Keratinocyte (primary cell): ENCODE data around the gene PNPLA8. TPM values are rescaled to one million over a fixed set of nuclear protein-coding genes. Genes with fewer than 3 reads are reported as not detected.

Experiments
- DNase-seq: peaks from one replicate; pipeline ENCODE4 v3.0.0-alpha.2; 2011; ENCODE audit warnings: low read depth, missing footprints, low spot score
- FAIRE-seq: peaks from 2 replicates; lab custom pipeline; 2011; peaks lifted over from hg19 to GRCh38; lab: Jason Lieb, UNC
- H2AFZ ChIP-seq: 2 replicates; pipeline ENCODE4 v1.6.0; 2012; ENCODE audit warnings: low read length, control low read depth, inconsistent platforms; ENCODE audit not compliant: control insufficient read depth
- H3K27ac ChIP-seq: 2 replicates; pipeline ENCODE4 v1.5.1; 2011; ENCODE audit warnings: low read length; ENCODE audit not compliant: control insufficient read depth, insufficient read depth
- H3K27me3 ChIP-seq: 3 replicates; pipeline ENCODE4 v1.6.0; 2011; ENCODE audit warnings: low read length; ENCODE audit not compliant: control insufficient read depth, insufficient read depth; ENCODE audit errors: extremely low read depth
- H3K36me3 ChIP-seq, 2 experiments: 2 replicates in 1 of 2; 3 replicates in 1 of 2; pipeline ENCODE4 v1.5.1; 2011; ENCODE audit warnings: low read length in 2 of 2, mild to moderate bottlenecking in 1 of 2; ENCODE audit not compliant: control insufficient read depth in 2 of 2, insufficient read depth in 2 of 2; ENCODE audit errors: extremely low read depth in 1 of 2
- H3K4me1 ChIP-seq: 3 replicates; pipeline ENCODE4 v1.5.1; 2011; ENCODE audit warnings: low read length; ENCODE audit not compliant: control insufficient read depth, insufficient read depth; ENCODE audit errors: extremely low read depth
- H3K4me2 ChIP-seq: 3 replicates; pipeline ENCODE4 v1.6.0; 2011; ENCODE audit warnings: low read depth, low read length; ENCODE audit not compliant: control insufficient read depth, insufficient read depth; ENCODE audit errors: extremely low read depth
- H3K4me3 ChIP-seq, 3 experiments: fragments of 200-600 bp in 1 of 3; sonication (generic) in 1 of 3; 2 replicates in 2 of 3; 3 replicates in 1 of 3; pipeline ENCODE4 v1.5.1; 2011 to 2016; ENCODE audit warnings: low read length in 3 of 3, mild to moderate bottlenecking in 3 of 3, control low read depth in 2 of 3, inconsistent platforms in 1 of 3, low read depth in 1 of 3, mixed read lengths in 1 of 3, mixed run types in 1 of 3, moderate library complexity in 1 of 3; ENCODE audit not compliant: control insufficient read depth in 2 of 3, insufficient read depth in 2 of 3; ENCODE audit errors: extremely low read depth in 1 of 3
- H3K79me2 ChIP-seq: 2 replicates; pipeline ENCODE4 v1.6.0; 2012; ENCODE audit warnings: low read length; ENCODE audit not compliant: control insufficient read depth, insufficient read depth
- H3K9ac ChIP-seq: 3 replicates; pipeline ENCODE4 v1.6.0; 2011; ENCODE audit warnings: low read length; ENCODE audit not compliant: control insufficient read depth, insufficient read depth; ENCODE audit errors: extremely low read depth
- H3K9me1 ChIP-seq: 3 replicates; pipeline ENCODE4 v1.6.0; 2011; ENCODE audit warnings: low read length; ENCODE audit not compliant: control insufficient read depth, insufficient read depth; ENCODE audit errors: extremely low read depth
- H3K9me3 ChIP-seq: 2 replicates; pipeline ENCODE4 v1.5.1; 2012; ENCODE audit warnings: low read depth, low read length; ENCODE audit not compliant: control insufficient read depth
- H4K20me1 ChIP-seq: 3 replicates; pipeline ENCODE4 v1.6.0; 2011; ENCODE audit warnings: low read length; ENCODE audit not compliant: control insufficient read depth, insufficient read depth; ENCODE audit errors: extremely low read depth
- CTCF ChIP-seq, 3 experiments: IDR thresholded peaks in 1 of 3; conservative IDR thresholded peaks in 1 of 3; optimal IDR thresholded peaks in 1 of 3; 2 replicates in 2 of 3; 3 replicates in 1 of 3; pipeline versions ENCODE3 to v1.5.1; 2011; ENCODE audit warnings: low read length in 3 of 3, mild to moderate bottlenecking in 3 of 3, moderate library complexity in 2 of 3, control low read depth in 1 of 3, inconsistent platforms in 1 of 3; ENCODE audit not compliant: insufficient read depth in 2 of 3; ENCODE audit errors: extremely low read depth in 1 of 3
- EZH2 ChIP-seq: IDR thresholded peaks from one replicate; pipeline ENCODE4 v1.6.1; 2012; ENCODE audit warnings: inconsistent platforms, mild to moderate bottlenecking, low read length, moderate library complexity
- dilution Hi-C: fragments of 300-500 bp; cut with MboI; formaldehyde crosslinking; loops from one replicate; pipeline ENCODE4 v1.7.0; 2020; ENCODE audit warnings: low sequenced_read_pairs; ENCODE audit not compliant: extremely low pct_ligation_motif_present
- polyA plus RNA-seq, 5 experiments: library from polyadenylated mRNA; depleted of rRNA in 3 of 5; stranded (reverse) in 3 of 5; stranded (forward) in 1 of 5; unstranded in 1 of 5; fragments of >200 nt; gene quantifications; 1 replicate in 1 of 5; 2 replicates in 3 of 5; 3 replicates in 1 of 5; pipeline versions ENCODE4 v1.2.1 to v1.2.3, GENCODE V29; 2011 to 2012; ENCODE audit warnings: missing spikeins in 2 of 5, low read depth in 1 of 5, low replicate concordance in 1 of 5

PNPLA8 gene
- polyA plus RNA-seq, 1 donor (not counting 4 experiments of a cell fraction or from before 2014, with no cell fraction given): 23.1 TPM

- no peaks in the 10 kb centered on the region for H3K9me1 ChIP-seq
- TF ChIP-seq CTCF (optimal IDR thresholded peaks at IDR 0.05 in 1 of 3, IDR thresholded peaks at IDR 0.05 in 1 of 3, conservative IDR thresholded peaks at IDR 0.05 in 1 of 3; ENCODE audit: extremely low read depth in 1 of 3, insufficient read depth in 2 of 3, low read length in 3 of 3): no peak
- TF ChIP-seq EZH2: no peak
Measured at GRCh38 chr7:108487646-108488045, 38.3 kb downstream of the PNPLA8 start.

GRCh38 chr7:108486291-108486966, 39.5 kb downstream of the PNPLA8 start:
- H3K27me3 ChIP-seq: no peaks in the 10 kb centered on the region
- H3K79me2 ChIP-seq: no peaks in the 10 kb centered on the region
- no peak overlapping the region for H2AFZ ChIP-seq
- H3K9ac ChIP-seq: no peak overlapping the region
- FAIRE-seq (no peak), DNase-seq (no peak)
- H3K4me3 ChIP-seq: no peak overlapping the region
- H4K20me1 ChIP-seq: no peaks in the 10 kb centered on the region
- H3K27ac ChIP-seq: no peak overlapping the region
- H3K9me3 ChIP-seq: no peaks in the 10 kb centered on the region
- dilution Hi-C loops: loop anchor here (25.0 kb wide), 1 partner anchor 299 kb away; no protein-coding TSS in a partner anchor
- no peak overlapping the region for H3K4me2 ChIP-seq
- no peaks in the 10 kb centered on the region for H3K4me1 ChIP-seq
- H3K9me1 ChIP-seq: no peaks in the 10 kb centered on the region
- no peak for TF ChIP-seq CTCF (optimal IDR thresholded peaks at IDR 0.05 in 1 of 3, IDR thresholded peaks at IDR 0.05 in 1 of 3, conservative IDR thresholded peaks at IDR 0.05 in 1 of 3; ENCODE audit: extremely low read depth in 1 of 3, insufficient read depth in 2 of 3, low read length in 3 of 3)
- TF ChIP-seq EZH2: no peak
- peaks cover 0 to 2% of the 10 kb centered on the region in 2 experiments for H3K36me3 ChIP-seq

More at GRCh38 chr7:108487646-108488045, 38.3 kb downstream of the PNPLA8 start:
- Histone ChIP-seq H3K4me1 (no peaks in the 10 kb centered on the region), H3K9me3 (no peaks in the 10 kb centered on the region), H3K36me3 (peaks cover 0 to 2% of the 10 kb centered on the region in 2 experiments), H3K27ac (no peak overlapping the region), H2AFZ (no peak overlapping the region), H3K4me3 (no peak overlapping the region), H3K4me2 (no peak overlapping the region), H3K27me3 (no peaks in the 10 kb centered on the region), H3K79me2 (no peaks in the 10 kb centered on the region), H4K20me1 (no peaks in the 10 kb centered on the region), H3K9ac (no peak overlapping the region)
- DNase-seq (no peak), FAIRE-seq (no peak)
- dilution Hi-C loops: loop anchor here (25.0 kb wide), 1 partner anchor 300 kb away; no protein-coding TSS in a partner anchor
